ENCODE measurements around the gene CMTM3. TPM values are rescaled to one million over a fixed set of nuclear protein-coding genes. Genes with fewer than 3 reads are reported as not detected.

CMTM3 gene
- total and polyA plus RNA-seq, 9 of the 15 experiments (the other 6 are each of a cell fraction or from before 2014, with no cell fraction given) = 4.6 to 33.4 (median 17.5) TPM

DNA sequence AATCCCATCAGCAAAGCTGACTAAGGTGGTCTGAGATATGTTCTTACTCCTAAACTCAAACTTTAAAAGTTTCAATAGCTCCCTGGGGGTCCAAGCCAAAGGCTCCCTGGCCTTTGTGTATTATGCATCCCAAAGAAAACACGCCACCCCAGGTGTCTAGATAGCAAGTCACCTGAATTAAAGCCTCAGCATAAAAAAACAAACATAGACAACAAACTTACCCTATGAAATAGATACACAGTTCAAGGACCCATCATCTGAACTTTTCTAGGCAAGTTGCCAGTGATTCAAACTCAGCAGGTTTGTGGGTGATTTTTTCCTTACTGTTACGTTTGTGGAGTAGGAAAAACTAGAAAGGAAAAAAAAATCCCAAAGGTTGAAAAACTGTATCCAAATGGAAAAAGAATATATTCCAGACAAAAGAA lies 12.5 kb downstream of the CMTM3 start:
- H3K4me3 ChIP-seq = no peak overlapping the region
- no TSS peak for BruUV-seq (replicated peaks)
- H3K9ac ChIP-seq (ENCODE audit: insufficient read depth in 1 of 2, low read depth in 2 of 2, low read length in 2 of 2) = no peak overlapping the region
- no peaks in the 10 kb centered on the region for H4K20me1 ChIP-seq (replicated peaks; ENCODE audit: control insufficient read depth, insufficient read depth, low read length)
- peak overlapping the region; percentile 78; the same call in 1 of the 3 replicates for H3K27ac ChIP-seq (ENCODE audit: extremely low read depth, low read depth, low read length)
- 43% methylated on average over 2 of the region's 2 CpGs for WGBS (ENCODE audit: insufficient coverage, low coverage, missing lambda C conversion rate)
- H2AFZ ChIP-seq (ENCODE audit: low read depth, low read length) = no peak overlapping the region
- no peaks in the 10 kb centered on the region for H3K79me2 ChIP-seq (ENCODE audit: control insufficient read depth, insufficient read depth, low read length)
- H3K9me1 ChIP-seq (ENCODE audit: control insufficient read depth, insufficient read depth, low read length) = no peaks in the 10 kb centered on the region
- FAIRE-seq = peak; percentile 64
- in situ Hi-C loops (cut with MboI) (no loop called here), intact Hi-C loops (cut with micrococcal nuclease) (loop anchor here (5.0 kb wide), 1 partner anchor 80 kb away; the partner anchor contains the start of gene CMTM4)
- H3K27me3 ChIP-seq (ENCODE audit: control insufficient read depth in 2 of 2, insufficient read depth in 2 of 2, low read length in 2 of 2) = no peaks in the 10 kb centered on the region
- POLR2A ChIA-PET = interaction anchor here (1.0 to 2.1 kb wide), 6 partner anchors 9 to 74 kb away, joined by 3 to 8 read pairs (median 4); no protein-coding TSS in a partner anchor
- no peak overlapping the region for H3K4me2 ChIP-seq (ENCODE audit: insufficient read depth, low read length)
- DNase-seq (ENCODE audit: extremely low read depth in 1 of 4, low spot score in 3 of 4) = peak in 1 of 4 experiments; percentile 41
- H3K4me1 ChIP-seq (replicated peaks in 1 of 2; ENCODE audit: control insufficient read depth in 2 of 2, insufficient read depth in 2 of 2, low read length in 2 of 2) = peaks cover 34 to 51% of the 10 kb centered on the region in 2 experiments
- no peak for ATAC-seq
- peaks cover 54% of the 10 kb centered on the region for H3K36me3 ChIP-seq (ENCODE audit: control insufficient read depth, insufficient read depth, low read length)
- CTCF ChIA-PET (ENCODE audit: low intra/inter-chr PET ratio) = no interaction called here
- no peaks in the 10 kb centered on the region for H3K9me3 ChIP-seq (replicated peaks; ENCODE audit: control insufficient read depth, insufficient read depth, low read depth, low read length)
- TF ChIP-seq MAFK (IDR thresholded peaks at IDR 0.05; ENCODE audit: low read length) (0 out of 2 replicates have a peak, but pooled peaks have one; percentile 2), ZNF316 (IDR thresholded peaks at IDR 0.05) (0 out of 2 replicates have a peak, but pooled peaks have one; percentile 8), BACH1 (tag; IDR thresholded peaks at IDR 0.05) (peak; percentile 32; the same call in 1 of the 2 replicates), C11orf30 (IDR thresholded peaks at IDR 0.05; ENCODE audit: low read depth) (0 out of 2 replicates have a peak, but pooled peaks have one; percentile 4), KDM1A (IDR thresholded peaks at IDR 0.05) (no peak), TFAM (CRISPR knock-in tag; conservative IDR thresholded peaks at IDR 0.05) (no peak), NFIC (IDR thresholded peaks at IDR 0.05) (peak; percentile 74), SPI1 (IDR thresholded peaks at IDR 0.05; ENCODE audit: borderline replicate concordance, low read depth, low read length) (no peak), ZNF140 (CRISPR knock-in tag; IDR thresholded peaks at IDR 0.05) (no peak)
